Stimulated activated naive B cell treated with anti-CD40 and anti-IgM and Interleukin-4, amounts not matched to agents 10 μg/mL and 1 μg/mL and 100 μg/mL, for 72 hours (primary cell): ENCODE results near the gene SRRM1.
A peak's percentile ranks its signal among the peaks of the same experiment; 100 is the strongest.
"Not testable (repeated sequence)": the region's sequence is repeated elsewhere in the genome, so short reads cannot be mapped to it uniquely, and the experiment has no call there.

Experiments used
- ATAC-seq, 2 donors: fragments of 150-1000 bp; cut with Tn5 transposase; replicated peaks; 2 replicates each; pipeline ENCODE4 v1.10.0; 2021; ENCODE audit warnings: moderate library complexity in 1 of 2
- DNase-seq: peaks from one replicate; pipeline ENCODE4 v3.0.0; 2021
- H3K27ac Mint-ChIP-seq: one replicate; pipeline ENCODE4 v1.8.0; 2022; ENCODE audit warnings: mild to moderate bottlenecking, mixed read lengths
- H3K27me3 Mint-ChIP-seq, 2 donors: one replicate each; pipeline ENCODE4 v1.8.0; 2022; ENCODE audit warnings: mixed read lengths in 2 of 2
- H3K36me3 Mint-ChIP-seq, 2 donors: one replicate each; pipeline ENCODE4 v1.8.0; 2022; ENCODE audit warnings: mixed read lengths in 2 of 2, mild to moderate bottlenecking in 1 of 2
- H3K4me1 Mint-ChIP-seq, 2 donors: one replicate each; pipeline ENCODE4 v1.8.0; 2022; ENCODE audit warnings: mixed read lengths in 2 of 2, mild to moderate bottlenecking in 1 of 2
- H3K4me3 Mint-ChIP-seq, 2 donors: one replicate each; pipeline ENCODE4 v1.8.0; 2022; ENCODE audit warnings: mild to moderate bottlenecking in 2 of 2, mixed read lengths in 2 of 2, moderate library complexity in 1 of 2
- H3K9me3 Mint-ChIP-seq, 2 donors: one replicate each; pipeline ENCODE4 v1.8.0; 2022; ENCODE audit warnings: mixed read lengths in 2 of 2, mild to moderate bottlenecking in 1 of 2

Gene SRRM1

GRCh38 chr1:24693827-24694379 is 50.8 kb downstream of the SRRM1 start:
- DNase-seq = no peak
- peak in 1 of 2 donors; percentile 29 for ATAC-seq
- peak overlapping the region; percentile 90 for H3K27ac Mint-ChIP-seq

GRCh38 chr1:24694380-24694843 is 51.3 kb downstream of the SRRM1 start:
- peaks cover 0 to 1% of the 10 kb centered on the region in 2 donors for H3K9me3 Mint-ChIP-seq
- peak overlapping the region; percentile 90 for H3K27ac Mint-ChIP-seq
- H3K4me3 Mint-ChIP-seq = peak overlapping the region; percentile 61 to 65
- H3K4me1 Mint-ChIP-seq = peaks cover 20 to 35% of the 10 kb centered on the region in 2 donors
- H3K36me3 Mint-ChIP-seq = peaks cover 0 to 2% of the 10 kb centered on the region in 2 donors
- no peaks in the 10 kb centered on the region for H3K27me3 Mint-ChIP-seq
- ATAC-seq (peak; percentile 85 to 88), DNase-seq (peak; percentile 14)

More at GRCh38 chr1:24693827-24694379, 50.8 kb downstream of the SRRM1 start:
- Mint-ChIP-seq H3K4me3 (peak overlapping the region; percentile 55 to 65), H3K36me3 (peaks cover 0 to 2% of the 10 kb centered on the region in 2 donors), H3K4me1 (peaks cover 20 to 40% of the 10 kb centered on the region in 2 donors), H3K27me3 (no peaks in the 10 kb centered on the region), H3K9me3 (peaks cover 0 to 1% of the 10 kb centered on the region in 2 donors)

GRCh38 chr1:24695202-24695974 is 52.3 kb downstream of the SRRM1 start:
- ATAC-seq (peak; percentile 54 to 72), DNase-seq (no peak)
- Mint-ChIP-seq H3K36me3 (peaks cover 0 to 2% of the 10 kb centered on the region in 2 donors), H3K4me1 (peaks cover 20 to 34% of the 10 kb centered on the region in 2 donors), H3K27me3 (no peaks in the 10 kb centered on the region), H3K27ac (peak overlapping the region; percentile 31), H3K4me3 (no peak overlapping the region), H3K9me3 (peaks cover 0 to 1% of the 10 kb centered on the region in 2 donors)

- Mint-ChIP-seq H3K27ac (peak overlapping the region; percentile 17), H3K27me3 (no peaks in the 10 kb centered on the region), H3K4me3 (no peak overlapping the region), H3K36me3 (peaks cover 0 to 2% of the 10 kb centered on the region in 2 donors), H3K4me1 (peaks cover 20 to 34% of the 10 kb centered on the region in 2 donors), H3K9me3 (peaks cover 0 to 1% of the 10 kb centered on the region in 2 donors)
- DNase-seq = no peak
- ATAC-seq = no peak
These were observed 53.1 kb downstream of the SRRM1 start for GRCh38 chr1:24696041-24696755.

- peaks cover 20 to 34% of the 10 kb centered on the region in 2 donors for H3K4me1 Mint-ChIP-seq
- ATAC-seq = no peak
- peaks cover 0 to 1% of the 10 kb centered on the region in 2 donors for H3K9me3 Mint-ChIP-seq
- no peak overlapping the region for H3K27ac Mint-ChIP-seq
- peaks cover 0 to 2% of the 10 kb centered on the region in 2 donors for H3K36me3 Mint-ChIP-seq
- no peak for DNase-seq
- H3K4me3 Mint-ChIP-seq = no peak overlapping the region
- no peaks in the 10 kb centered on the region for H3K27me3 Mint-ChIP-seq
These were observed 53.7 kb downstream of the SRRM1 start for GRCh38 chr1:24696756-24697330.

- DNase-seq, H3K4me3 Mint-ChIP-seq, H3K27me3 Mint-ChIP-seq, ATAC-seq, H3K36me3 Mint-ChIP-seq, H3K27ac Mint-ChIP-seq, H3K9me3 Mint-ChIP-seq: not testable (repeated sequence)
- H3K4me1 Mint-ChIP-seq = peaks cover 17 to 34% of the 10 kb centered on the region in 2 donors
These were observed 54.4 kb downstream of the SRRM1 start for GRCh38 chr1:24697453-24698001.

- not testable (repeated sequence) for H3K27ac Mint-ChIP-seq, ATAC-seq, H3K27me3 Mint-ChIP-seq, DNase-seq, H3K36me3 Mint-ChIP-seq, H3K9me3 Mint-ChIP-seq, H3K4me3 Mint-ChIP-seq
- peaks cover 17 to 32% of the 10 kb centered on the region in 2 donors for H3K4me1 Mint-ChIP-seq
These were observed 55.2 kb downstream of the SRRM1 start for GRCh38 chr1:24698326-24698725.

GRCh38 chr1:24699628-24700027 is 56.5 kb downstream of the SRRM1 start:
- Mint-ChIP-seq H3K9me3 (peaks cover 0 to 1% of the 10 kb centered on the region in 2 donors), H3K4me3 (no peak overlapping the region), H3K27ac (no peak overlapping the region), H3K36me3 (peaks cover 0 to 3% of the 10 kb centered on the region in 2 donors), H3K4me1 (peaks cover 11 to 24% of the 10 kb centered on the region in 2 donors), H3K27me3 (no peaks in the 10 kb centered on the region)
- ATAC-seq = no peak
- DNase-seq = no peak

GRCh38 chr1:24702511-24703293 is 59.6 kb downstream of the SRRM1 start:
- H3K9me3 Mint-ChIP-seq = no peaks in the 10 kb centered on the region
- H3K27me3 Mint-ChIP-seq = no peaks in the 10 kb centered on the region
- H3K27ac Mint-ChIP-seq = no peak overlapping the region
- H3K4me3 Mint-ChIP-seq = no peak overlapping the region
- ATAC-seq (no peak), DNase-seq (no peak)
- peaks cover 0 to 3% of the 10 kb centered on the region in 2 donors for H3K36me3 Mint-ChIP-seq
- H3K4me1 Mint-ChIP-seq = peaks cover 9 to 18% of the 10 kb centered on the region in 2 donors

- no peaks in the 10 kb centered on the region for H3K9me3 Mint-ChIP-seq
- peaks cover 16 to 28% of the 10 kb centered on the region in 2 donors for H3K4me1 Mint-ChIP-seq
- DNase-seq = no peak
- H3K36me3 Mint-ChIP-seq = peaks cover 0 to 3% of the 10 kb centered on the region in 2 donors
- ATAC-seq = peak in 1 of 2 donors; percentile 11
- H3K27ac Mint-ChIP-seq = peak overlapping the region; percentile 56
- peak overlapping the region; percentile 49 to 71 for H3K4me3 Mint-ChIP-seq
- no peaks in the 10 kb centered on the region for H3K27me3 Mint-ChIP-seq
These were observed 61.5 kb downstream of the SRRM1 start for GRCh38 chr1:24704411-24705259.

GRCh38 chr1:24705260-24706073 is 62.4 kb downstream of the SRRM1 start:
- peak; percentile 93 to 97 for ATAC-seq
- H3K27ac Mint-ChIP-seq = peak overlapping the region; percentile 47
- DNase-seq = peak; percentile 49

GRCh38 chr1:24706074-24706389 is 62.9 kb downstream of the SRRM1 start:
- peaks cover 17 to 28% of the 10 kb centered on the region in 2 donors for H3K4me1 Mint-ChIP-seq
- H3K4me3 Mint-ChIP-seq, H3K36me3 Mint-ChIP-seq, H3K27me3 Mint-ChIP-seq, H3K9me3 Mint-ChIP-seq, H3K27ac Mint-ChIP-seq, DNase-seq, ATAC-seq: not testable (repeated sequence)

More at GRCh38 chr1:24705260-24706073, 62.4 kb downstream of the SRRM1 start:
- Mint-ChIP-seq H3K4me1 (peaks cover 17 to 28% of the 10 kb centered on the region in 2 donors), H3K4me3 (peak overlapping the region; percentile 49 to 71), H3K27me3 (no peaks in the 10 kb centered on the region), H3K36me3 (peaks cover 0 to 3% of the 10 kb centered on the region in 2 donors), H3K9me3 (no peaks in the 10 kb centered on the region)
